HepG2 (cell line): ENCODE data around the gene C1QTNF1. TPM values are rescaled to one million over a fixed set of nuclear protein-coding genes. Genes with fewer than 3 reads are reported as not detected.

Source experiments
- HOMEZ ChIP-seq: IDR thresholded peaks from 2 replicates; pipeline ENCODE4 v1.6.1; 2016; ENCODE audit warnings: low read depth
- HOXD1 ChIP-seq: sonication (generic); formaldehyde crosslinking; IDR thresholded peaks from 2 replicates; pipeline ENCODE4 v1.5.0; 2020; ENCODE audit warnings: missing genetic modification reagents
- NFIB ChIP-seq: sonication (generic); formaldehyde crosslinking; IDR thresholded peaks from 2 replicates; pipeline ENCODE4 v1.9.0; 2021; ENCODE audit warnings: missing genetic modification reagents, mild to moderate bottlenecking, borderline replicate concordance
- TMF1 ChIP-seq: sonication (generic); formaldehyde crosslinking; IDR thresholded peaks from 2 replicates; pipeline ENCODE4 v1.8.1; 2022; ENCODE audit warnings: low read depth, missing genetic modification reagents
- ZNF318 ChIP-seq: sonication (generic); formaldehyde crosslinking; IDR thresholded peaks from 2 replicates; pipeline ENCODE4 v1.4.0; 2020; ENCODE audit warnings: mild to moderate bottlenecking, missing genetic modification reagents
- polyA plus RNA-seq, 8 experiments: library from polyadenylated mRNA; depleted of rRNA in 3 of 8; stranded (reverse) in 7 of 8; unstranded in 1 of 8; fragments of >200 nt; fragmentation: Illumina TruSeq in 4 of 8; extraction: Trizol in 4 of 8; gene quantifications; 2 replicates each; pipeline versions ENCODE4 v1.2.1 to v1.2.3, GENCODE V29; 2011 to 2016; ENCODE audit warnings: low read depth in 4 of 8, missing spikeins in 1 of 8, mixed read lengths in 1 of 8; ENCODE audit not compliant: insufficient read depth in 1 of 8
- total RNA-seq, 5 experiments: library from RNA; depleted of rRNA; stranded (reverse); fragments of >200 nt; fragmentation: Illumina TruSeq; extraction: Trizol; gene quantifications; 2 replicates each; pipeline ENCODE4 v1.2.3, GENCODE V29; 2016; ENCODE audit warnings: low read depth in 1 of 5

C1QTNF1 gene
- total and polyA plus RNA-seq, 2 of the 13 experiments (the other 11 are each of a cell fraction or from before 2014, with no cell fraction given), result 0.18 to 0.86 TPM

DNA sequence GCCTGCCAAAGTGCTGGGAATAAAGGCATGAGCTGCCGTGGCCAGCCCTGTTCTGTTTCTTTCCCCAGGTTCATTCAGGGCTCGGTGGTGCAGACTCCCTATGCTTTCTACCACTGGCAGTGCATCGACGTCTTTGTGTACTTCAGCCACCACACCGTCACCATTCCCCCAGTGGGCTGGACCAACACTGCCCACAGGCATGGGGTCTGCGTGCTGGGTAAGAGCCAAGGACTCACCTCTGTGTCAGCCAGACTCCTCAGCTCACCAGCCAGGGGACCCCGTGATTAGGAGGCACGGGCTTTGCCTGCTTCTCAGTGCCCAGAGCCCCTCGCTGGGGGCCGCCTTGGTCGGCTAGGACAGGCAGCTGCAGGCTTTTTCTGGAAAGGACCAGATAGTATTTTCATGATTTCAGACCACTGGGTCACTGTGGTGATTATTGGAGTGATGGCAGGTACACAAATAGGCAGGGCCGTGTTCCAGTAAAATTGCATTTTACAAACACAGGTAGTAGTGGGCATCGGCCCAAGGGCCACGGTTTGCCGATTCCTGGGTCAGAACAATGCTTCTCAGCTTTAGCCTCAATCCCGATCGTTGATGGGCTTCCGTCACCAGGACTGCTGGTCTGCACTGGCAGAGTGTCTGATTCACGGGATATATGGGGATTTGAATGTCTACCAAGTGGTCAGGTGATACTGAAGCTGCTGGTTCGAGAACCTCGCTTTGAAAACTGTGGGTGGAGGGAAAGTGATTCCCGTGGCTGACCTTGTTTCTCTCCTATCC, 55.6 kb downstream of the C1QTNF1 start (continued):
- TF ChIP-seq ZNF318 (CRISPR knock-in tag) (no peak), NFIB (no peak), TMF1 (CRISPR knock-in tag) (no peak), HOMEZ (CRISPR knock-in tag) (no peak), HOXD1 (CRISPR knock-in tag) (no peak)
